DOHH2 (cell line): ENCODE measurements around the gene KIF18B.

Source experiments
- EZH2phosphoT487 ChIP-seq: fragments of 200-600 bp; sonication (generic); IDR thresholded peaks from 2 replicates; pipeline ENCODE4 v1.6.1; 2017; ENCODE audit warnings: borderline replicate concordance, mild to moderate bottlenecking, antibody characterized with exemption, low read length, moderate library complexity, mixed read lengths
- TF ChIP-seq, protein P1 (sequence below): fragments of 200-600 bp; sonication (generic); IDR thresholded peaks from one replicate; pipeline ENCODE4 v1.5.1; 2014; ENCODE audit warnings: antibody characterized with exemption, mild to moderate bottlenecking, low read depth, low read length; ENCODE audit not compliant: poor library complexity, severe bottlenecking

DNA sequence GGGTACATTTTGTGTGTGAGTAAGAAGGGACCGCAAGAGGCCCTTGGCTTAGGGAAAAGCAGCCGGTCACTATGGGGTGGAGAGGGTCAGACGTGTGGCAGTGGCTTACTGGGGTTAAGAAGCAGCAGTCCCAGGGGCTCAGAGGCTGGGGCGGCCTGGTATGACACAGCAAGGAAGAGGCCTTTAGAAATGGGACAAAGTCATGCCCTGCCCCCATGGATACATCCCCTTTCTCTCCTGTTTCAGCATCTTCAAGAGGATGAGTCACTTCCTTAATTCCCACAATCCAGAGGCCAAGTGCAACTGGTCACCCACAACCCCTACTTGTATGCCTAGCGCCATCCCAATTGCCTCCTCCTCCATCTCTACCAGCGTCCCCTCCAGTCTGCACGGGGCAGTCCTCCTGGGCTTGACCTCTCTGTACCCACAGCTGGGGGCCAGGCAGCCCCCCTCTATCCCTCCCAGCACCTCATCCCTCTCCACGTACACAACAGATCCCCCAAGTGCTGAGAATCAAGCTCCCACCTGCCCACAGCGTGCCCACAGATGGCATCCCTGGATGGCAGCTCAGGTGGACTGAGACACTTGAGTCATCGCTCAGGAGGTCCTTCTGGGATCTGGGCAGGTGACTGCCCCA lies 41.4 kb downstream of the KIF18B start:
- TF ChIP-seq, protein P1, sequence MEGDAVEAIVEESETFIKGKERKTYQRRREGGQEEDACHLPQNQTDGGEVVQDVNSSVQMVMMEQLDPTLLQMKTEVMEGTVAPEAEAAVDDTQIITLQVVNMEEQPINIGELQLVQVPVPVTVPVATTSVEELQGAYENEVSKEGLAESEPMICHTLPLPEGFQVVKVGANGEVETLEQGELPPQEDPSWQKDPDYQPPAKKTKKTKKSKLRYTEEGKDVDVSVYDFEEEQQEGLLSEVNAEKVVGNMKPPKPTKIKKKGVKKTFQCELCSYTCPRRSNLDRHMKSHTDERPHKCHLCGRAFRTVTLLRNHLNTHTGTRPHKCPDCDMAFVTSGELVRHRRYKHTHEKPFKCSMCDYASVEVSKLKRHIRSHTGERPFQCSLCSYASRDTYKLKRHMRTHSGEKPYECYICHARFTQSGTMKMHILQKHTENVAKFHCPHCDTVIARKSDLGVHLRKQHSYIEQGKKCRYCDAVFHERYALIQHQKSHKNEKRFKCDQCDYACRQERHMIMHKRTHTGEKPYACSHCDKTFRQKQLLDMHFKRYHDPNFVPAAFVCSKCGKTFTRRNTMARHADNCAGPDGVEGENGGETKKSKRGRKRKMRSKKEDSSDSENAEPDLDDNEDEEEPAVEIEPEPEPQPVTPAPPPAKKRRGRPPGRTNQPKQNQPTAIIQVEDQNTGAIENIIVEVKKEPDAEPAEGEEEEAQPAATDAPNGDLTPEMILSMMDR = no peak
- TF ChIP-seq EZH2phosphoT487 = no peak
